Astrocyte of the cerebellum (primary cell): ENCODE results near the gene ARHGEF37.
A peak's percentile ranks its signal among the peaks of the same experiment; 100 is the strongest.
"Not testable (repeated sequence)": the region's sequence is repeated elsewhere in the genome, so short reads cannot be mapped to it uniquely, and the experiment has no call there.

Experiments used
- DNase-seq: peaks from one replicate; pipeline ENCODE4 v3.0.0-alpha.2; 2011; ENCODE audit warnings: low read depth
- H3K4me3 ChIP-seq: 2 replicates; pipeline ENCODE4 v1.5.1; 2011; ENCODE audit warnings: mild to moderate bottlenecking, low read depth, low read length, moderate library complexity
- CTCF ChIP-seq: IDR thresholded peaks from 2 replicates; pipeline ENCODE4 v1.5.1; 2012; ENCODE audit warnings: low read length, low read depth, moderate library complexity, mild to moderate bottlenecking; ENCODE audit errors: missing control alignments
- in situ Hi-C: cut with HindIII; loops from 2 replicates; pipeline ENCODE4 v1.10.0; 2017; ENCODE audit warnings: low sequenced_read_pairs

The ARHGEF37 gene

GRCh38 chr5:149564542-149565140 lies 16.7 kb upstream of the ARHGEF37 start:
- in situ Hi-C loops, H3K4me3 ChIP-seq: not testable (repeated sequence)
- peak; percentile 78 for DNase-seq
- peak; percentile 34 for TF ChIP-seq CTCF

GRCh38 chr5:149567226-149567625 lies 14.1 kb upstream of the ARHGEF37 start:
- no peak for DNase-seq
- no peak overlapping the region for H3K4me3 ChIP-seq
- in situ Hi-C loops = no loop called here
- TF ChIP-seq CTCF = no peak

- no peak for TF ChIP-seq CTCF
- in situ Hi-C loops = no loop called here
- no peak for DNase-seq
Observed at GRCh38 chr5:149572170-149572569, 9.1 kb upstream of the ARHGEF37 start.

GRCh38 chr5:149572576-149573231 lies 8.6 kb upstream of the ARHGEF37 start:
- DNase-seq = no peak
- TF ChIP-seq CTCF = no peak
- H3K4me3 ChIP-seq = no peak overlapping the region
- in situ Hi-C loops = no loop called here

More at GRCh38 chr5:149572170-149572569, 9.1 kb upstream of the ARHGEF37 start:
- H3K4me3 ChIP-seq = no peak overlapping the region

- in situ Hi-C loops = no loop called here
- no peak for DNase-seq
- no peak for TF ChIP-seq CTCF
- H3K4me3 ChIP-seq = no peak overlapping the region
Observed at GRCh38 chr5:149575131-149575530, 6.2 kb upstream of the ARHGEF37 start.

- TF ChIP-seq CTCF = no peak
- no peak overlapping the region for H3K4me3 ChIP-seq
- in situ Hi-C loops = no loop called here
- DNase-seq = no peak
Observed at GRCh38 chr5:149576021-149576420, 5.3 kb upstream of the ARHGEF37 start.
